ENCODE measurements around the gene NFU1. TPM values are rescaled to one million over a fixed set of nuclear protein-coding genes. Genes with fewer than 3 reads are reported as not detected.
A peak's percentile ranks its signal among the peaks of the same experiment; 100 is the strongest.

Gene NFU1
- total and polyA plus RNA-seq, 2 of the 13 experiments (the other 11 are each of a cell fraction or from before 2014, with no cell fraction given): 39.1 to 84.0 TPM

GRCh38 chr2:69436938-69437750 lies at the start of gene NFU1 (continued):
- TF ChIP-seq IRX3 (CRISPR knock-in tag; IDR thresholded peaks at IDR 0.05; ENCODE audit: borderline replicate concordance, low read depth): no peak
- TF ChIP-seq CHD2 (IDR thresholded peaks at IDR 0.05; ENCODE audit: low read depth, low read length): no peak
- 0 out of 2 replicates have a peak, but pooled peaks have one; percentile 10 for TF ChIP-seq SIX4 (CRISPR knock-in tag; IDR thresholded peaks at IDR 0.05)
- TF ChIP-seq, protein P1, sequence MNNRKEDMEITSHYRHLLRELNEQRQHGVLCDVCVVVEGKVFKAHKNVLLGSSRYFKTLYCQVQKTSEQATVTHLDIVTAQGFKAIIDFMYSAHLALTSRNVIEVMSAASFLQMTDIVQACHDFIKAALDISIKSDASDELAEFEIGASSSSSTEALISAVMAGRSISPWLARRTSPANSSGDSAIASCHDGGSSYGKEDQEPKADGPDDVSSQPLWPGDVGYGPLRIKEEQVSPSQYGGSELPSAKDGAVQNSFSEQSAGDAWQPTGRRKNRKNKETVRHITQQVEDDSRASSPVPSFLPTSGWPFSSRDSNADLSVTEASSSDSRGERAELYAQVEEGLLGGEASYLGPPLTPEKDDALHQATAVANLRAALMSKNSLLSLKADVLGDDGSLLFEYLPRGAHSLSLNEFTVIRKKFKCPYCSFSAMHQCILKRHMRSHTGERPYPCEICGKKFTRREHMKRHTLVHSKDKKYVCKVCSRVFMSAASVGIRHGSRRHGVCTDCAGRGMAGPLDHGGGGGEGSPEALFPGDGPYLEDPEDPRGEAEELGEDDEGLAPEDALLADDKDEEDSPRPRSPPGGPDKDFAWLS (CRISPR knock-in tag; IDR thresholded peaks at IDR 0.05; ENCODE audit: borderline replicate concordance): no peak
- TF ChIP-seq ZNF207 (IDR thresholded peaks at IDR 0.05; ENCODE audit: borderline replicate concordance): no peak
- no peak for TF ChIP-seq TCF7L2 (IDR thresholded peaks at IDR 0.05; ENCODE audit: low read depth, low read length)
- peak; percentile 46; the same call in 1 of the 2 replicates for TF ChIP-seq CSRNP1 (CRISPR knock-in tag; IDR thresholded peaks at IDR 0.05)
- TF ChIP-seq ZNF580 (CRISPR knock-in tag; IDR thresholded peaks at IDR 0.05; ENCODE audit: borderline replicate concordance, low read depth): peak; percentile 85
- TF ChIP-seq ZNF333 (CRISPR knock-in tag; IDR thresholded peaks at IDR 0.05; ENCODE audit: borderline replicate concordance): no peak; the same call in 1 of the 2 replicates
- TF ChIP-seq NFYC (CRISPR knock-in tag; IDR thresholded peaks at IDR 0.05): peak; percentile 60; the same call in 1 of the 2 replicates

All from HepG2 (cell line).